Fibroblast of lung (primary cell): ENCODE results near the gene ERLIN1. TPM values are rescaled to one million over a fixed set of nuclear protein-coding genes. Genes with fewer than 3 reads are reported as not detected.
A peak's percentile ranks its signal among the peaks of the same experiment; 100 is the strongest.

Experiments used
- DNase-seq, 2 donors: peaks; one replicate each; pipeline versions ENCODE4 v3.0.0 to v3.0.0-alpha.2; 2010; ENCODE audit warnings: low read depth in 2 of 2
- H2AFZ ChIP-seq: 2 replicates; pipeline ENCODE4 v1.5.1; 2012; ENCODE audit warnings: low read length, control low read depth, inconsistent platforms
- H3K27ac ChIP-seq: 2 replicates; pipeline ENCODE4 v1.5.1; 2011; ENCODE audit warnings: low read length, control low read depth; ENCODE audit not compliant: insufficient read depth
- H3K27me3 ChIP-seq: 2 replicates; pipeline ENCODE4 v1.5.1; 2011; ENCODE audit warnings: mild to moderate bottlenecking, low read length; ENCODE audit not compliant: control insufficient read depth, insufficient read depth
- H3K36me3 ChIP-seq: 2 replicates; pipeline ENCODE4 v1.5.1; 2011; ENCODE audit warnings: low read length; ENCODE audit not compliant: control insufficient read depth, insufficient read depth
- H3K4me1 ChIP-seq: 2 replicates; pipeline ENCODE4 v1.5.1; 2011; ENCODE audit warnings: low read length; ENCODE audit not compliant: control insufficient read depth, insufficient read depth; ENCODE audit errors: extremely low read depth
- H3K4me2 ChIP-seq: 2 replicates; pipeline ENCODE4 v1.5.1; 2011; ENCODE audit warnings: low read length, control low read depth; ENCODE audit not compliant: insufficient read depth; ENCODE audit errors: extremely low read depth
- H3K4me3 ChIP-seq, 4 experiments: fragments of 200-600 bp in 1 of 4; sonication (generic) in 1 of 4; replicated peaks in 1 of 4; 2 replicates each; pipeline ENCODE4 v1.5.1; 2011 to 2016; ENCODE audit warnings: low read length in 4 of 4, low read depth in 3 of 4, mild to moderate bottlenecking in 3 of 4, control low read depth in 2 of 4, inconsistent platforms in 1 of 4, mixed read lengths in 1 of 4; ENCODE audit not compliant: insufficient read depth in 1 of 4; ENCODE audit errors: control extremely low read depth in 1 of 4
- H3K79me2 ChIP-seq: 2 replicates; pipeline ENCODE4 v1.5.1; 2012; ENCODE audit warnings: mild to moderate bottlenecking, low read length, inconsistent platforms; ENCODE audit not compliant: control insufficient read depth, insufficient read depth
- H3K9ac ChIP-seq: 2 replicates; pipeline ENCODE4 v1.5.1; 2011; ENCODE audit warnings: mild to moderate bottlenecking, low read length, control low read depth; ENCODE audit not compliant: insufficient read depth
- H3K9me3 ChIP-seq: 2 replicates; pipeline ENCODE4 v1.5.1; 2012; ENCODE audit warnings: low read depth, low read length; ENCODE audit not compliant: control insufficient read depth, insufficient read depth
- H4K20me1 ChIP-seq: 2 replicates; pipeline ENCODE4 v1.5.1; 2011; ENCODE audit warnings: low read length; ENCODE audit not compliant: control insufficient read depth, insufficient read depth; ENCODE audit errors: extremely low read depth
- EZH2 ChIP-seq: IDR thresholded peaks from 2 replicates; pipeline ENCODE4 v1.5.1; 2012; ENCODE audit warnings: low read length, control low read depth, mild to moderate bottlenecking; ENCODE audit errors: missing control alignments
- polyA plus RNA-seq, 2 donors: library from polyadenylated mRNA; depleted of rRNA in 1 of 2; stranded (reverse) in 1 of 2; unstranded in 1 of 2; fragments of >200 nt; gene quantifications; 2 replicates each; pipeline ENCODE4 v1.2.1, GENCODE V29; 2011 to 2012; ENCODE audit warnings: missing spikeins in 1 of 2
- total RNA-seq: library from RNA; depleted of rRNA; stranded (reverse); fragments of >200 nt; gene quantifications from 2 replicates; pipeline ENCODE4 v1.2.1, GENCODE V29; 2014
- TF ChIP-seq, protein P1 (sequence below), 2 donors: IDR thresholded peaks in 1 of 2; conservative IDR thresholded peaks in 1 of 2; 1 replicate in 1 of 2; 2 replicates in 1 of 2; pipeline ENCODE4 v1.5.1; 2011 to 2012; ENCODE audit warnings: low read length in 2 of 2, control low read depth in 1 of 2, inconsistent platforms in 1 of 2, low read depth in 1 of 2, mild to moderate bottlenecking in 1 of 2

Gene ERLIN1
- total and polyA plus RNA-seq, 2 donors (not counting 1 experiment from before 2014, with no cell fraction given), result 52.8 to 74.7 TPM

DNA sequence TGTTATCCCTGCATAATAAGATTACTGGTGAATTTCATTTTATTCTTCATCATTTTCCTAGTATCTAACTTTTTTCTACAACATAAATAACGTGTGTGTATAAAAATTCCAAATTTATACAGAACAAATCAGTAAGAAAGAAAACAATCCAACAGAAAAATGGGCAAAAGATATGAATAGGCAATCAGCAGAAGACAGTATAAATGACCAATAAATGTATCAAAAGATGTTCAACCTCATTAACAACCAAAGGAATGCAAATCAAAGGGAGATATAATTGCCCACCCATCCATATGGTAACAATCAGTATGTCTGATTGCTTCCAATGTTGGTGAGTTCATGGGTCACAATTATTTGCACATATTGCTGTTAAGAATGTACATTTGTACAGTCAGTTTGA is 13.5 kb downstream of the ERLIN1 start:
- H3K36me3 ChIP-seq, result peaks cover 5% of the 10 kb centered on the region
- no peaks in the 10 kb centered on the region for H3K79me2 ChIP-seq
- no peaks in the 10 kb centered on the region for H3K27me3 ChIP-seq
- TF ChIP-seq, protein P1, sequence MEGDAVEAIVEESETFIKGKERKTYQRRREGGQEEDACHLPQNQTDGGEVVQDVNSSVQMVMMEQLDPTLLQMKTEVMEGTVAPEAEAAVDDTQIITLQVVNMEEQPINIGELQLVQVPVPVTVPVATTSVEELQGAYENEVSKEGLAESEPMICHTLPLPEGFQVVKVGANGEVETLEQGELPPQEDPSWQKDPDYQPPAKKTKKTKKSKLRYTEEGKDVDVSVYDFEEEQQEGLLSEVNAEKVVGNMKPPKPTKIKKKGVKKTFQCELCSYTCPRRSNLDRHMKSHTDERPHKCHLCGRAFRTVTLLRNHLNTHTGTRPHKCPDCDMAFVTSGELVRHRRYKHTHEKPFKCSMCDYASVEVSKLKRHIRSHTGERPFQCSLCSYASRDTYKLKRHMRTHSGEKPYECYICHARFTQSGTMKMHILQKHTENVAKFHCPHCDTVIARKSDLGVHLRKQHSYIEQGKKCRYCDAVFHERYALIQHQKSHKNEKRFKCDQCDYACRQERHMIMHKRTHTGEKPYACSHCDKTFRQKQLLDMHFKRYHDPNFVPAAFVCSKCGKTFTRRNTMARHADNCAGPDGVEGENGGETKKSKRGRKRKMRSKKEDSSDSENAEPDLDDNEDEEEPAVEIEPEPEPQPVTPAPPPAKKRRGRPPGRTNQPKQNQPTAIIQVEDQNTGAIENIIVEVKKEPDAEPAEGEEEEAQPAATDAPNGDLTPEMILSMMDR (conservative IDR thresholded peaks at IDR 0.05 in 1 of 2, IDR thresholded peaks at IDR 0.05 in 1 of 2; ENCODE audit: low read depth in 1 of 2, low read length in 2 of 2), result no peak
- TF ChIP-seq EZH2, result no peak
- H2AFZ ChIP-seq, result no peak overlapping the region
- H3K4me2 ChIP-seq, result no peak overlapping the region
- no peak overlapping the region for H3K9ac ChIP-seq
- no peak overlapping the region for H3K4me3 ChIP-seq
- H3K27ac ChIP-seq, result no peak overlapping the region
- H3K9me3 ChIP-seq, result no peaks in the 10 kb centered on the region
- H3K4me1 ChIP-seq, result no peaks in the 10 kb centered on the region
- no peaks in the 10 kb centered on the region for H4K20me1 ChIP-seq
- DNase-seq, result no peak

DNA sequence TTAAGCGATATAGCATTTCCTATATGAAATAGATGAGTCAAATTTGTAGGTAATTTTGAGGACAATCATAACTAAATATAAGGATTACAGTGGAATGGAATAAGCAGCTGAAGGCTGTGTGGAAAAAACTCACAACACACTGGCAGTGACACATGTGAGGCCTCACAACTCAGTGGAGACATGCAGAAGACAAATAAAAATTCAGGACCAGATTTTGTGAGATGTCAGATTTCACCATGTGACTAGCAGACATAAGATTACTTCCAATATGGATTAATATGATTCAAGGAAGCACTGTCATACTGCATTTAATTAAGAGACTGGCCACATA is 17.6 kb downstream of the ERLIN1 start:
- H2AFZ ChIP-seq, result no peak overlapping the region
- no peaks in the 10 kb centered on the region for H4K20me1 ChIP-seq
- no peaks in the 10 kb centered on the region for H3K4me1 ChIP-seq
- H3K27me3 ChIP-seq, result no peaks in the 10 kb centered on the region
- H3K27ac ChIP-seq, result no peak overlapping the region
- H3K9me3 ChIP-seq, result no peaks in the 10 kb centered on the region
- peaks cover 2% of the 10 kb centered on the region for H3K36me3 ChIP-seq
- no peaks in the 10 kb centered on the region for H3K79me2 ChIP-seq
- no peak for DNase-seq
- H3K4me3 ChIP-seq, result no peak overlapping the region
- H3K9ac ChIP-seq, result no peak overlapping the region
- TF ChIP-seq EZH2, result no peak
- TF ChIP-seq, protein P1 (conservative IDR thresholded peaks at IDR 0.05 in 1 of 2, IDR thresholded peaks at IDR 0.05 in 1 of 2; ENCODE audit: low read depth in 1 of 2, low read length in 2 of 2), result no peak
- H3K4me2 ChIP-seq, result no peak overlapping the region

DNA sequence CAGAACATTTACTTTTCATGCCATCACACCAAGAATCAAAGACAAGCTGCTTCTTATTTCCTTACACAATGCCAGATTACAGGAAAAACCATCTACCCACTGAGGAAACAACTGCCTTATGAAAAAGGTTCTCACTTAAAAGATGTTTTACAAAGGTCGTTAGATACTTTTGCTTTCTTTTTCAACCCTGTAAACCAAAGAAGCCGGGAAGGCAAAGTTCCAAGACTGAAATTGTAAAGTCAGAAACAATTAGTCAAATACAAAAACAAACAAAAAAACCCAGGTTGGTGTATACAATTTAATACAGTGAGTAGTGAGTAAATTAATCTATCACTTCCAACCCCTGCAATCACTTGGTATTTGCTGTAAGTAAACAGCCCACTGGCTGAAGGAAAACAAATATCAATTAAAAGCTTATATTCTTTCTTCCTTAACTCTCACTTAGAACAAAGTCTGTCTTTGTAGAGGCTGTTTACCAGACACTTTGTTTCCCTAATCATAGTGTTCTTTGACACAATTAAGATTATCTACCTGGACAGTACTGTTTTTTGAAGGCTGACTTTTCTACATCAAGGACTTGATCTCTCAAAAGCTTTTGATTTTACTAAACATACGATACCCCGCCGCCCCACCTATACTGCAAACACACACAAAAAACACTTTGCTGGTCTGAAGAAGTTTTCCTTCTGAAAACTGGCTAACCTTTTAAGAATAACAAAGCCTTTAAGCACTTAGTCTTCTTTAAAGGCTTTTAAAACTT is 18.1 kb downstream of the ERLIN1 start:
- Histone ChIP-seq H3K36me3 (no peaks in the 10 kb centered on the region), H3K9me3 (no peaks in the 10 kb centered on the region), H4K20me1 (no peaks in the 10 kb centered on the region), H3K9ac (no peak overlapping the region), H3K79me2 (no peaks in the 10 kb centered on the region), H3K4me1 (no peaks in the 10 kb centered on the region), H3K27me3 (no peaks in the 10 kb centered on the region), H3K4me3 (no peak overlapping the region), H3K4me2 (peak overlapping the region; percentile 15), H2AFZ (no peak overlapping the region), H3K27ac (no peak overlapping the region)
- DNase-seq, result no peak
- TF ChIP-seq EZH2, result no peak
- TF ChIP-seq, protein P1 (conservative IDR thresholded peaks at IDR 0.05 in 1 of 2, IDR thresholded peaks at IDR 0.05 in 1 of 2; ENCODE audit: low read depth in 1 of 2, low read length in 2 of 2), result no peak
